ENCODE data around the gene DAZAP1.
"Not testable (repeated sequence)": the region's sequence is repeated elsewhere in the genome, so short reads cannot be mapped to it uniquely, and the experiment has no call there.

Gene DAZAP1

GRCh38 chr19:1431759-1432506, 24.5 kb downstream of the DAZAP1 start:
- Mint-ChIP-seq H3K27ac (no peak overlapping the region), H3K4me1 (no peaks in the 10 kb centered on the region), H3K36me3 (ENCODE audit: low read depth) (peaks cover 8% of the 10 kb centered on the region), H3K27me3 (no peaks in the 10 kb centered on the region), H3K9me3 (no peaks in the 10 kb centered on the region), H3K4me3 (no peak overlapping the region)
- DNase-seq: no peak
- ATAC-seq: no peak

DNA sequence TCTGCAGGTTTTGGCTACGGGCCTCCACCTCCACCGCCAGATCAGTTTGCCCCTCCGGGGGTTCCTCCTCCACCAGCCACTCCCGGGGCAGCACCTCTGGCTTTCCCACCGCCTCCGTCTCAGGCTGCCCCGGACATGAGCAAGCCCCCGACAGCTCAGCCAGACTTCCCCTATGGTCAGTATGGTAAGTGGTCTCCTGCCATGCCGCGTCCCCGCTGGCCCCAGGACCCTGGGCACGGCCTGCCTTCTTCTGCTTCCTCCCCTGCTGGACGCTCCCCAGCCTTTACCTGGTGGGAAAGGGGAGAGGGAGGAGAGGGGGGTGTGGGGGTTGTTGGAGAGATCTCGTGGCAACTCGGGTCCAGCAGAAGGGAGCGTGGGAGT, 25.1 kb downstream of the DAZAP1 start:
- H3K27ac Mint-ChIP-seq: no peak overlapping the region
- H3K4me1 Mint-ChIP-seq: peaks cover under 1% of the 10 kb centered on the region
- no peaks in the 10 kb centered on the region for H3K9me3 Mint-ChIP-seq
- H3K27me3 Mint-ChIP-seq: no peaks in the 10 kb centered on the region
- peaks cover 8% of the 10 kb centered on the region for H3K36me3 Mint-ChIP-seq (ENCODE audit: low read depth)
- ATAC-seq (no peak), DNase-seq (no peak)
- H3K4me3 Mint-ChIP-seq: no peak overlapping the region

- no peaks in the 10 kb centered on the region for H3K9me3 Mint-ChIP-seq
- no peak overlapping the region for H3K4me3 Mint-ChIP-seq
- DNase-seq: no peak
- peaks cover 8% of the 10 kb centered on the region for H3K36me3 Mint-ChIP-seq (ENCODE audit: low read depth)
- H3K27me3 Mint-ChIP-seq: no peaks in the 10 kb centered on the region
- H3K27ac Mint-ChIP-seq: no peak overlapping the region
- no peak for ATAC-seq
- H3K4me1 Mint-ChIP-seq: peaks cover 9% of the 10 kb centered on the region
Observed at GRCh38 chr19:1433119-1434039, 26.0 kb downstream of the DAZAP1 start.

GRCh38 chr19:1434040-1434366, 26.6 kb downstream of the DAZAP1 start:
- no peaks in the 10 kb centered on the region for H3K27me3 Mint-ChIP-seq
- ATAC-seq: no peak
- no peak overlapping the region for H3K4me3 Mint-ChIP-seq
- H3K27ac Mint-ChIP-seq: no peak overlapping the region
- peaks cover 10% of the 10 kb centered on the region for H3K4me1 Mint-ChIP-seq
- peaks cover 9% of the 10 kb centered on the region for H3K36me3 Mint-ChIP-seq (ENCODE audit: low read depth)
- no peaks in the 10 kb centered on the region for H3K9me3 Mint-ChIP-seq
- no peak for DNase-seq

- ATAC-seq (no peak), DNase-seq (no peak)
- Mint-ChIP-seq H3K27me3 (no peaks in the 10 kb centered on the region), H3K4me1 (peaks cover 16% of the 10 kb centered on the region), H3K27ac (no peak overlapping the region), H3K4me3 (no peak overlapping the region), H3K36me3 (ENCODE audit: low read depth) (peaks cover 15% of the 10 kb centered on the region), H3K9me3 (no peaks in the 10 kb centered on the region)
Observed at GRCh38 chr19:1434577-1435060, 27.2 kb downstream of the DAZAP1 start.

DNA sequence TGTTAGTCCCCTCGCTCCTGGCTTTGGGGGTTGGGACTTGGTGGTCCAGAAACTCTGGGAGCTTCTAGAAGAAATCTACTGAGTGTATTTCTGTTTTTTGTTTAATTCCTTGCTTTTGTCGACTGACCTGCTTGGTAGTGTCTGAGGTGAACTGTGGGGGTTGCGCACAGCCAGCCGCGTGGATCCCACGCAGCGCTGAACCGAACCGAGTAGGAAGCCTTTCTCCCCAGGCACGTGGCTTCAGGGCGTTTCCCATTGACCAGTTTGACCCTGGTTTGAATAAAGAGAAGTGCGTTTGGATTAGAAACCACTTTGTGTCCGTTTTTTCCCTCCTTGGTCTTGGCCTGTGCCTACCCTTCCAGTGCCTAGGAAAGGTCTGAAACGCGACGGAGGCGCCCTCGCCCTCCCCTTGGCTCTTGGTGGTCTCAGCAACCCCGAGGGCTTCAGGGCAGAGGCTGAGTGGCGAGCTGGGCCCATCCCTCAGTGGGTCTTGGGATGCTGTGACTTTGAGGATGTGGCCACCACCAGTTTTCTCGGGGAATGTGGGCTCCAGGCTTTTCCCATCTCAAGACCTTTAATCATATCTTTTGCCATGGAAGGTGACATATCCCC, 28.1 kb downstream of the DAZAP1 start:
- Mint-ChIP-seq H3K4me1 (peaks cover 25% of the 10 kb centered on the region), H3K27ac (no peak overlapping the region), H3K9me3 (no peaks in the 10 kb centered on the region), H3K36me3 (ENCODE audit: low read depth) (peaks cover 24% of the 10 kb centered on the region), H3K27me3 (no peaks in the 10 kb centered on the region), H3K4me3 (no peak overlapping the region)
- ATAC-seq: no peak
- no peak for DNase-seq

DNA sequence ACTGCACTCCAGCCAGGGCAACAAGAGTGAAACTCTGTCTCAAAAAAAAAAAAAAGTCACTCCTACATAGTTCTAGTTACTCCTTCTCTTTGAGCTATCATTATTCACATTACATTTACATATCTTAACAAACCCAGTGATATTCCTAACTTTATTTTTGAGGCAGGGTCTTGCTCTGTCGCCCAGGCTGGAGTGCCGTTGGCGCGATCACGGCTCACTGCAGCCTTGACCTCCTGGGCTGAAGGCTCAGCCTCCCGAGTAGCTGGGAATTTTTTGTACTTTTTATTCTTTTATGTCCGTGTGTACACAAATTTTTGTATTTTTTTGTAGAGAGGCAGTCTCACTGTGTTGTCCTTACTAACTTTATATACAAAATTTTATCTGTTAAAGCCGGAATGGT, 30.2 kb downstream of the DAZAP1 start:
- Mint-ChIP-seq H3K4me3 (peak overlapping the region; percentile 94), H3K4me1 (peaks cover 41% of the 10 kb centered on the region), H3K27ac (peak overlapping the region; percentile 99), H3K27me3 (no peaks in the 10 kb centered on the region), H3K9me3 (no peaks in the 10 kb centered on the region), H3K36me3 (ENCODE audit: low read depth) (peaks cover 42% of the 10 kb centered on the region)
- no peak for DNase-seq
- no peak for ATAC-seq

GRCh38 chr19:1438035-1438932, 30.9 kb downstream of the DAZAP1 start, which contains the start of gene RPS15:
Gene RPS15, plus strand, starts transcription at chr19:1438396. Its CDS starts 30 bp downstream, at chr19:1438426.
- ATAC-seq: peak; percentile 85

GRCh38 chr19:1438933-1439354, 31.6 kb downstream of the DAZAP1 start:
- Mint-ChIP-seq H3K36me3 (ENCODE audit: low read depth) (peaks cover 44% of the 10 kb centered on the region), H3K27me3 (no peaks in the 10 kb centered on the region), H3K4me1 (peaks cover 41% of the 10 kb centered on the region), H3K4me3 (peak overlapping the region; percentile 94), H3K9me3 (no peaks in the 10 kb centered on the region), H3K27ac (peak overlapping the region; percentile 99)
- DNase-seq (no peak), ATAC-seq (no peak)

More at GRCh38 chr19:1438035-1438932, 30.9 kb downstream of the DAZAP1 start, which contains the start of gene RPS15:
- no peaks in the 10 kb centered on the region for H3K9me3 Mint-ChIP-seq
- H3K27me3 Mint-ChIP-seq: no peaks in the 10 kb centered on the region
- DNase-seq: peak; percentile 98
- H3K27ac Mint-ChIP-seq: peak within 1 kb of the TSS; percentile 99
- H3K36me3 Mint-ChIP-seq (ENCODE audit: low read depth): peaks cover 44% of the 10 kb centered on the region
- H3K4me3 Mint-ChIP-seq: peak within 1 kb of the TSS; percentile 94
- peaks cover 41% of the 10 kb centered on the region for H3K4me1 Mint-ChIP-seq

- not testable (repeated sequence) for DNase-seq, H3K27me3 Mint-ChIP-seq, ATAC-seq, H3K9me3 Mint-ChIP-seq
- Mint-ChIP-seq H3K4me3 (peak overlapping the region; percentile 94), H3K27ac (peak overlapping the region; percentile 99), H3K36me3 (ENCODE audit: low read depth) (peaks cover 44% of the 10 kb centered on the region), H3K4me1 (peaks cover 41% of the 10 kb centered on the region)
Observed at GRCh38 chr19:1439525-1440417, 32.4 kb downstream of the DAZAP1 start.

DNA sequence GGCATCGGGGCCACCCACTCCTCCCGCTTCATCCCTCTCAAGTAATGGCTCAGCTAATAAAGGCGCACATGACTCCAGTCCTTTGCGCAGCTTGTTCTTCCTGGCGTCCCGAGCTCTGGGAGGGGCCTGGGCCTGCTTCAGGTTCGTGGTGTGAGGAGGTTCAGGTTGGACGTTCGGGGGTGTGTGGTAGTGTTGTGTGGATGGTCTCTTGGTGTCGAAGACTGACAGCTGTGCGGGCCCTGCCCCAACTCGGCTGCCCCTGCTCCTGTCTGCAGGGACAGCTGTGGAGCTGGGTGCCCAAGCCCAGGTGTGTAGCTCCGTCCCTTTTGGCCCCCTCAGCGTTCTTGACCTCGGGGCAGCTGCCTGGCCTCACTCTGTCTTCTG, 33.0 kb downstream of the DAZAP1 start:
- peaks cover 44% of the 10 kb centered on the region for H3K36me3 Mint-ChIP-seq (ENCODE audit: low read depth)
- ATAC-seq (no peak), DNase-seq (no peak)
- H3K9me3 Mint-ChIP-seq: no peaks in the 10 kb centered on the region
- peak overlapping the region; percentile 99 for H3K27ac Mint-ChIP-seq
- peak overlapping the region; percentile 94 for H3K4me3 Mint-ChIP-seq
- H3K27me3 Mint-ChIP-seq: no peaks in the 10 kb centered on the region
- H3K4me1 Mint-ChIP-seq: peaks cover 45% of the 10 kb centered on the region

DNA sequence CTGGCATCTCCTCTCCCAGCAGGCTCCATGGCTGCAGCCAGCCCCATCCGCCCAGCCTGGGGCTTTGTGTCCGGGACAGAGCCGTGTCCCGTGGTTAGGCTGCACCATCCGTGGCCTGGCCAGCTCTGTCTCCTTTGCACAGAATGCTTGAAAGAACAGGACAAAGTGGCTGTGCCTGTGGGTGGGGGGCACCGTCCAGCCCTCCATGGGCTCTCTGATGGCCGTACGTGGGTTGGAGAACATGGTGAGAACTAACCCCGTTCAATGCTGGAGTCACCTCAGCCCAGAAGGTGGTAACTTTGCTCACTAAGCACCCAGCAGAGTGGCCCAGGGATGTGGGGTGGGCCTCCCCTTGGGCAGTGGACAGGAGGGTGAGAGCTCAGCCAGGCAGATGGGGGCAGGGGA, 33.6 kb downstream of the DAZAP1 start:
- Mint-ChIP-seq H3K9me3 (no peaks in the 10 kb centered on the region), H3K4me1 (peaks cover 47% of the 10 kb centered on the region), H3K27ac (peak overlapping the region; percentile 99), H3K27me3 (no peaks in the 10 kb centered on the region), H3K4me3 (peak overlapping the region; percentile 94), H3K36me3 (ENCODE audit: low read depth) (peaks cover 44% of the 10 kb centered on the region)
- DNase-seq: no peak
- no peak for ATAC-seq

Measured in activated naive CD8-positive, alpha-beta T cell treated with anti-CD3 and anti-CD28 coated beads, Interleukin-2, amount 50 U/mL, for 24 hours (primary cell).